ENCODE measurements around the gene PHF14. TPM values are rescaled to one million over a fixed set of nuclear protein-coding genes. Genes with fewer than 3 reads are reported as not detected.

PHF14 gene
- total RNA-seq, 4 donors from 2014 or later, result 23.9 to 72.7 (median 27.5) TPM

- no peak for TF ChIP-seq EP300 (IDR thresholded peaks at IDR 0.05)
- no peak for TF ChIP-seq POLR2A (IDR thresholded peaks at IDR 0.05)
- no peak for TF ChIP-seq CTCF (IDR thresholded peaks at IDR 0.05)
- TF ChIP-seq POLR2AphosphoS5 (IDR thresholded peaks at IDR 0.05), result no peak
- Histone ChIP-seq H3K27ac (no peak overlapping the region), H3K4me3 (no peak overlapping the region)
Observed at GRCh38 chr7:11170863-11171568, 197.3 kb downstream of the PHF14 start.

GRCh38 chr7:11171569-11172192, 198.0 kb downstream of the PHF14 start:
- H3K4me3 ChIP-seq, result no peak overlapping the region
- no peak for TF ChIP-seq CTCF (IDR thresholded peaks at IDR 0.05)
- TF ChIP-seq POLR2A (IDR thresholded peaks at IDR 0.05), result no peak
- TF ChIP-seq EP300 (IDR thresholded peaks at IDR 0.05), result no peak
- no peak for TF ChIP-seq POLR2AphosphoS5 (IDR thresholded peaks at IDR 0.05)
- 81% methylated on average over 5 of the region's 5 CpGs for WGBS

More at GRCh38 chr7:11170863-11171568, 197.3 kb downstream of the PHF14 start:
- WGBS, result 87% methylated on average over 4 of the region's 4 CpGs
- Histone ChIP-seq H3K9me3 (no peaks in the 10 kb centered on the region), H3K4me1 (peaks cover 5% of the 10 kb centered on the region), H3K36me3 (no peaks in the 10 kb centered on the region), H3K27me3 (no peaks in the 10 kb centered on the region)
- no peak for DNase-seq (ENCODE audit: low spot score in 2 of 2)

GRCh38 chr7:11172835-11173234, 199.2 kb downstream of the PHF14 start:
- no peak for DNase-seq (ENCODE audit: low spot score in 2 of 2)
- no peak overlapping the region for H3K27ac ChIP-seq
- H3K9me3 ChIP-seq, result no peaks in the 10 kb centered on the region
- peaks cover 5% of the 10 kb centered on the region for H3K4me1 ChIP-seq
- H3K36me3 ChIP-seq, result no peaks in the 10 kb centered on the region
- H3K27me3 ChIP-seq, result no peaks in the 10 kb centered on the region
- TF ChIP-seq CTCF (IDR thresholded peaks at IDR 0.05) (no peak), POLR2AphosphoS5 (IDR thresholded peaks at IDR 0.05) (no peak), EP300 (IDR thresholded peaks at IDR 0.05) (no peak), POLR2A (IDR thresholded peaks at IDR 0.05) (no peak)
- no peak overlapping the region for H3K4me3 ChIP-seq
- 91% methylated on average over 4 of the region's 4 CpGs for WGBS

More at GRCh38 chr7:11171569-11172192, 198.0 kb downstream of the PHF14 start:
- Histone ChIP-seq H3K27ac (no peak overlapping the region), H3K9me3 (no peaks in the 10 kb centered on the region), H3K27me3 (no peaks in the 10 kb centered on the region), H3K36me3 (no peaks in the 10 kb centered on the region), H3K4me1 (peaks cover 5% of the 10 kb centered on the region)
- DNase-seq (ENCODE audit: low spot score in 2 of 2), result no peak

DNA sequence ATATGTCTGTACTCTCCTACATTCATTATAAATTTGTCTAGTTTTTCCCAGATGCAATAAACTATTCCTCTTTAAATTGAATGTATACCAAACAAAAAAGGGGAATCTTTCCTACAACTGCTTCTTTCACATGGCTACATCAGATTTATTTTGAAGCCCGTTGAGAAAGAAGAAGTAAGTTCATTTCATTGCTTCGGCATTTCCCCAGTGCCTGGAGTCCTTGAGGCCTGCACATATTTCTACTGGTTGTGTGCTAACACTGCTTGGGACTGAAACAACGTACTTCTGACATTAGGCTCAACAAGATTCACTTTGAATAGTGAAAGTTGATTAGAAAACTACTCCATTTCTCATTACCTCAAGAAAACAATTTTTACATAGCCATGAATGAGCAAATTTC, 201.7 kb downstream of the PHF14 start:
- Histone ChIP-seq H3K9me3 (no peaks in the 10 kb centered on the region), H3K4me1 (peaks cover 3% of the 10 kb centered on the region), H3K27ac (no peak overlapping the region), H3K36me3 (no peaks in the 10 kb centered on the region), H3K4me3 (no peak overlapping the region), H3K27me3 (no peaks in the 10 kb centered on the region)
- DNase-seq (ENCODE audit: low spot score in 2 of 2), result no peak
- 86% methylated on average over 3 of the region's 3 CpGs for WGBS
- TF ChIP-seq EP300 (IDR thresholded peaks at IDR 0.05) (no peak), CTCF (IDR thresholded peaks at IDR 0.05) (no peak), POLR2A (IDR thresholded peaks at IDR 0.05) (no peak), POLR2AphosphoS5 (IDR thresholded peaks at IDR 0.05) (no peak)

GRCh38 chr7:11175887-11176286, 202.2 kb downstream of the PHF14 start:
- no peak overlapping the region for H3K4me3 ChIP-seq

More at GRCh38 chr7:11175887-11176286, 202.2 kb downstream of the PHF14 start:
- no peak for DNase-seq (ENCODE audit: low spot score in 2 of 2)
- Histone ChIP-seq H3K27me3 (no peaks in the 10 kb centered on the region), H3K36me3 (no peaks in the 10 kb centered on the region), H3K27ac (no peak overlapping the region), H3K4me1 (no peaks in the 10 kb centered on the region), H3K9me3 (no peaks in the 10 kb centered on the region)
- TF ChIP-seq CTCF (IDR thresholded peaks at IDR 0.05), result no peak
- no peak for TF ChIP-seq POLR2A (IDR thresholded peaks at IDR 0.05)
- WGBS, result 57% methylated on average over 3 of the region's 3 CpGs
